SK-N-SH (cell line): ENCODE data around the gene ATP5PB. TPM values are rescaled to one million over a fixed set of nuclear protein-coding genes. Genes with fewer than 3 reads are reported as not detected.

Experiments
- CTCF ChIA-PET: fragments of 300-600, 350-600 bp; formaldehyde crosslinking; extraction: SDS; loops from one replicate; lab custom pipeline; 2021; lab: Yijun Ruan, JAX
- POLR2A ChIA-PET: fragments of 350-600 bp; sonication (Branson Sonifier 250); formaldehyde crosslinking; extraction: SDS; loops from one replicate; lab custom pipeline; 2020; ENCODE audit warnings: antibody characterized with exemption, inconsistent platforms; lab: Yijun Ruan, JAX
- DNase-seq: peaks from one replicate; pipeline ENCODE4 v3.0.0; 2012
- H2AFZ ChIP-seq: fragments of 200-600 bp; sonication (generic); 2 replicates; pipeline ENCODE4 v1.8.1; 2016; ENCODE audit warnings: antibody characterized with exemption, mild to moderate bottlenecking, low read depth
- H3F3A ChIP-seq: fragments of 200-600 bp; sonication (generic); replicated peaks from 2 replicates; pipeline ENCODE3; 2016; ENCODE audit warnings: antibody characterized with exemption, mild to moderate bottlenecking; ENCODE audit not compliant: insufficient read depth
- H3K27ac ChIP-seq, 2 experiments: fragments of 200-500 bp in 1 of 2; fragments of 200-600 bp in 1 of 2; sonication (Bioruptor generic) in 1 of 2; sonication (generic), shearing (Covaris generic) in 1 of 2; 2 replicates each; pipeline versions ENCODE4 v1.5.1 to v1.6.1; 2014 to 2016; ENCODE audit warnings: low read depth in 2 of 2, inconsistent platforms in 1 of 2, low read length in 1 of 2, mild to moderate bottlenecking in 1 of 2, mixed read lengths in 1 of 2
- H3K27me3 ChIP-seq: fragments of 200-600 bp; sonication (generic), shearing (Covaris generic); 2 replicates; pipeline ENCODE4 v1.6.1; 2016; ENCODE audit warnings: mixed run types; ENCODE audit not compliant: insufficient read depth
- H3K36me3 ChIP-seq, 2 experiments: fragments of 200-500 bp in 1 of 2; fragments of 200-600 bp in 1 of 2; sonication (Bioruptor generic) in 1 of 2; sonication (generic) in 1 of 2; replicated peaks in 1 of 2; 2 replicates each; pipeline versions ENCODE3 to v1.5.1; 2014 to 2016; ENCODE audit warnings: low read length in 1 of 2, mild to moderate bottlenecking in 1 of 2; ENCODE audit not compliant: insufficient read depth in 2 of 2, control insufficient read depth in 1 of 2
- H3K4me1 ChIP-seq, 2 experiments: fragments of 200-500 bp in 1 of 2; fragments of 200-600 bp in 1 of 2; sonication (Bioruptor generic) in 1 of 2; sonication (generic), shearing (Covaris generic) in 1 of 2; 2 replicates each; pipeline versions ENCODE4 v1.5.1 to v1.6.1; 2014 to 2016; ENCODE audit warnings: low read depth in 1 of 2, low read length in 1 of 2, mixed run types in 1 of 2; ENCODE audit not compliant: insufficient read depth in 2 of 2, control insufficient read depth in 1 of 2
- H3K4me2 ChIP-seq: fragments of 200-600 bp; sonication (generic), shearing (Covaris generic); 2 replicates; pipeline ENCODE4 v1.6.1; 2017; ENCODE audit warnings: mixed run types
- H3K4me3 ChIP-seq, 2 experiments: fragments of 200-500 bp in 1 of 2; fragments of 200-600 bp in 1 of 2; sonication (Bioruptor generic) in 1 of 2; sonication (generic), shearing (Covaris generic) in 1 of 2; 2 replicates each; pipeline versions ENCODE4 v1.5.1 to v1.8.1; 2014 to 2016; ENCODE audit warnings: low read depth in 2 of 2, inconsistent platforms in 1 of 2, low read length in 1 of 2, mild to moderate bottlenecking in 1 of 2, mixed read lengths in 1 of 2, moderate library complexity in 1 of 2
- H3K79me2 ChIP-seq: fragments of 200-600 bp; sonication (generic); 2 replicates; pipeline ENCODE4 v1.8.1; 2017; ENCODE audit warnings: mild to moderate bottlenecking; ENCODE audit not compliant: insufficient read depth
- H3K9ac ChIP-seq: fragments of 200-600 bp; sonication (generic); 2 replicates; pipeline ENCODE4 v1.6.1; 2017; ENCODE audit warnings: mixed run types
- H3K9me2 ChIP-seq: fragments of 200-600 bp; sonication (generic); 2 replicates; pipeline ENCODE4 v1.6.1; 2017; ENCODE audit warnings: mixed run types
- H3K9me3 ChIP-seq: fragments of 200-600 bp; sonication (generic); 2 replicates; pipeline ENCODE4 v1.6.1; 2017; ENCODE audit warnings: mixed run types, mild to moderate bottlenecking, moderate library complexity
- H4K20me1 ChIP-seq: fragments of 200-600 bp; sonication (generic); 2 replicates; pipeline ENCODE4 v1.6.1; 2017; ENCODE audit warnings: mild to moderate bottlenecking, mixed run types; ENCODE audit not compliant: insufficient read depth
- EZH2phosphoT487 ChIP-seq: fragments of 200-600 bp; sonication (generic); IDR thresholded peaks from 2 replicates; pipeline ENCODE4 v1.6.1; 2017; ENCODE audit warnings: low read depth, mixed run types, mild to moderate bottlenecking, antibody characterized with exemption, moderate library complexity, borderline replicate concordance
- FOXJ3 ChIP-seq: sonication (generic); formaldehyde crosslinking; IDR thresholded peaks from 2 replicates; pipeline ENCODE4 v1.5.1; 2020; ENCODE audit warnings: mild to moderate bottlenecking, missing genetic modification reagents
- FOXM1 ChIP-seq: IDR thresholded peaks from 2 replicates; pipeline ENCODE4 v1.4.0; 2012; ENCODE audit warnings: low read depth, mild to moderate bottlenecking
- JUND ChIP-seq: IDR thresholded peaks from 2 replicates; pipeline ENCODE4 v1.4.0; 2012
- PBX3 ChIP-seq: IDR thresholded peaks from 2 replicates; pipeline ENCODE4; 2012
- POLR2AphosphoS5 ChIP-seq: IDR thresholded peaks from 2 replicates; pipeline ENCODE4 v1.6.1; 2012; ENCODE audit warnings: low read depth, low read length
- RCOR1 ChIP-seq: fragments of 150-350 bp; IDR thresholded peaks from 2 replicates; pipeline ENCODE4 v1.6.1; 2017; ENCODE audit warnings: antibody characterized with exemption, low read length
- RXRA ChIP-seq: IDR thresholded peaks from 2 replicates; pipeline ENCODE4 v1.4.0; 2012; ENCODE audit warnings: low read depth, mild to moderate bottlenecking, borderline replicate concordance
- SIN3A ChIP-seq: IDR thresholded peaks from 2 replicates; pipeline ENCODE4 v1.6.1; 2012; ENCODE audit warnings: low read depth, mild to moderate bottlenecking, low read length, moderate library complexity, borderline replicate concordance
- TCF12 ChIP-seq: IDR thresholded peaks from 2 replicates; pipeline ENCODE4 v1.4.0; 2012
- USF1 ChIP-seq: IDR thresholded peaks from 2 replicates; pipeline ENCODE4 v1.4.0; 2012; ENCODE audit warnings: low read depth, borderline replicate concordance
- USF2 ChIP-seq: fragments of 150-350 bp; IDR thresholded peaks from 2 replicates; pipeline ENCODE4 v1.6.1; 2017; ENCODE audit warnings: antibody characterized with exemption, low read length, low read depth, borderline replicate concordance
- WGBS: methylation state at CpG from one replicate; pipeline ENCODE4 v1.1.6; 2017; ENCODE audit warnings: low lambda C conversion rate; 5-methylcytosine and 5-hydroxymethylcytosine counted together
- polyA plus RNA-seq, 3 experiments: library from polyadenylated mRNA; depleted of rRNA; stranded (reverse); fragments of >200 nt; gene quantifications; 2 replicates each; pipeline ENCODE4 v1.2.3, GENCODE V29; 2012
- TF ChIP-seq, protein P1 (sequence below): IDR thresholded peaks from 2 replicates; pipeline ENCODE4 v1.6.1; 2012; ENCODE audit warnings: mild to moderate bottlenecking, low read depth, low read length, moderate library complexity

The ATP5PB gene
- polyA plus RNA-seq, 1 of the 3 experiments (the other 2 are of a cell fraction) = 177 TPM

- H3K4me2 ChIP-seq = no peak overlapping the region
- H3K36me3 ChIP-seq = no peaks in the 10 kb centered on the region
- no peak for TF ChIP-seq USF1
- no peak for TF ChIP-seq RXRA
- no peak for TF ChIP-seq USF2
- no peak for TF ChIP-seq POLR2AphosphoS5
- no peak for TF ChIP-seq RCOR1
- no peak for TF ChIP-seq FOXJ3 (CRISPR knock-in tag)
- TF ChIP-seq FOXM1 = no peak
- TF ChIP-seq SIN3A = no peak
- no peak for TF ChIP-seq JUND
- no peak for DNase-seq
- H3K27me3 ChIP-seq = peaks cover 11% of the 10 kb centered on the region; the same call in 1 of the 2 replicates
- H3K79me2 ChIP-seq = no peaks in the 10 kb centered on the region
- H3K27ac ChIP-seq = no peak overlapping the region
- ChIA-PET CTCF (no interaction called here), POLR2A (no interaction called here)
- H4K20me1 ChIP-seq = no peaks in the 10 kb centered on the region
- no peak overlapping the region for H2AFZ ChIP-seq
- WGBS = 16% methylated on average over 1 of the region's 1 CpG
- H3K4me3 ChIP-seq = no peak overlapping the region
- no peaks in the 10 kb centered on the region; a peak in 1 of 4 replicates for H3K4me1 ChIP-seq
- no peak overlapping the region for H3K9ac ChIP-seq
- H3K9me3 ChIP-seq = no peaks in the 10 kb centered on the region
- H3F3A ChIP-seq = no peaks in the 10 kb centered on the region
- no peaks in the 10 kb centered on the region for H3K9me2 ChIP-seq
Measured at GRCh38 chr1:111419037-111419436, 30.2 kb upstream of the ATP5PB start.

- H3K79me2 ChIP-seq = no peaks in the 10 kb centered on the region
- TF ChIP-seq TCF12 = no peak
- no peak for TF ChIP-seq FOXJ3 (CRISPR knock-in tag)
- no peak for TF ChIP-seq JUND
- no peak for TF ChIP-seq EZH2phosphoT487
- TF ChIP-seq, protein P1, sequence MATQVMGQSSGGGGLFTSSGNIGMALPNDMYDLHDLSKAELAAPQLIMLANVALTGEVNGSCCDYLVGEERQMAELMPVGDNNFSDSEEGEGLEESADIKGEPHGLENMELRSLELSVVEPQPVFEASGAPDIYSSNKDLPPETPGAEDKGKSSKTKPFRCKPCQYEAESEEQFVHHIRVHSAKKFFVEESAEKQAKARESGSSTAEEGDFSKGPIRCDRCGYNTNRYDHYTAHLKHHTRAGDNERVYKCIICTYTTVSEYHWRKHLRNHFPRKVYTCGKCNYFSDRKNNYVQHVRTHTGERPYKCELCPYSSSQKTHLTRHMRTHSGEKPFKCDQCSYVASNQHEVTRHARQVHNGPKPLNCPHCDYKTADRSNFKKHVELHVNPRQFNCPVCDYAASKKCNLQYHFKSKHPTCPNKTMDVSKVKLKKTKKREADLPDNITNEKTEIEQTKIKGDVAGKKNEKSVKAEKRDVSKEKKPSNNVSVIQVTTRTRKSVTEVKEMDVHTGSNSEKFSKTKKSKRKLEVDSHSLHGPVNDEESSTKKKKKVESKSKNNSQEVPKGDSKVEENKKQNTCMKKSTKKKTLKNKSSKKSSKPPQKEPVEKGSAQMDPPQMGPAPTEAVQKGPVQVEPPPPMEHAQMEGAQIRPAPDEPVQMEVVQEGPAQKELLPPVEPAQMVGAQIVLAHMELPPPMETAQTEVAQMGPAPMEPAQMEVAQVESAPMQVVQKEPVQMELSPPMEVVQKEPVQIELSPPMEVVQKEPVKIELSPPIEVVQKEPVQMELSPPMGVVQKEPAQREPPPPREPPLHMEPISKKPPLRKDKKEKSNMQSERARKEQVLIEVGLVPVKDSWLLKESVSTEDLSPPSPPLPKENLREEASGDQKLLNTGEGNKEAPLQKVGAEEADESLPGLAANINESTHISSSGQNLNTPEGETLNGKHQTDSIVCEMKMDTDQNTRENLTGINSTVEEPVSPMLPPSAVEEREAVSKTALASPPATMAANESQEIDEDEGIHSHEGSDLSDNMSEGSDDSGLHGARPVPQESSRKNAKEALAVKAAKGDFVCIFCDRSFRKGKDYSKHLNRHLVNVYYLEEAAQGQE = no peak
- no peak for TF ChIP-seq PBX3
- TF ChIP-seq USF2 = no peak
- WGBS = 33% methylated on average over 5 of the region's 5 CpGs
- no peak overlapping the region for H3K4me3 ChIP-seq
- H2AFZ ChIP-seq = no peak overlapping the region
- no peak overlapping the region for H3K4me2 ChIP-seq
- no peaks in the 10 kb centered on the region for H3K9me2 ChIP-seq
- no peak overlapping the region for H3K27ac ChIP-seq
- no peaks in the 10 kb centered on the region; a peak in 1 of 4 replicates for H3K4me1 ChIP-seq
- no peak for DNase-seq
- no peaks in the 10 kb centered on the region for H3F3A ChIP-seq
- POLR2A ChIA-PET = no interaction called here
- no peaks in the 10 kb centered on the region for H4K20me1 ChIP-seq
- H3K27me3 ChIP-seq = peaks cover 5% of the 10 kb centered on the region; the same call in 1 of the 2 replicates
- no peaks in the 10 kb centered on the region for H3K36me3 ChIP-seq
- H3K9me3 ChIP-seq = no peaks in the 10 kb centered on the region
- CTCF ChIA-PET = interaction anchor here (1.4 to 2.3 kb wide), 2 partner anchors 20 to 197 kb away, joined by 5 to 13 read pairs; no protein-coding TSS in a partner anchor
- no peak overlapping the region for H3K9ac ChIP-seq
Measured at GRCh38 chr1:111420377-111420776, 28.9 kb upstream of the ATP5PB start.
